Aorta (tissue), 5 donors: Measurements from ENCODE around the gene ALG2. TPM values are rescaled to one million over a fixed set of nuclear protein-coding genes. Genes with fewer than 3 reads are reported as not detected.

ENCODE experiments used
- ATAC-seq: fragments of 200-7000 bp; cut with Tn5 transposase; one replicate; pipeline ENCODE4 v1.9.1; 2022; ENCODE audit warnings: moderate library complexity; ENCODE audit not compliant: low FRiP score
- DNase-seq, 2 donors: peaks; one replicate each; pipeline ENCODE4 v3.0.0-alpha.2; 2020
- H3K27ac ChIP-seq, 2 donors: one replicate each; pipeline ENCODE4 v1.5.1; 2013; ENCODE audit warnings: low read length in 2 of 2, mild to moderate bottlenecking in 2 of 2, moderate library complexity in 2 of 2, control low read depth in 1 of 2, inconsistent platforms in 1 of 2, low read depth in 1 of 2
- H3K27me3 ChIP-seq, 2 donors: one replicate each; pipeline ENCODE4 v1.6.1; 2013; ENCODE audit warnings: control low read depth in 1 of 2, low read length in 1 of 2, mild to moderate bottlenecking in 1 of 2, moderate library complexity in 1 of 2; ENCODE audit not compliant: insufficient read depth in 2 of 2, control insufficient read depth in 1 of 2
- H3K36me3 ChIP-seq, 2 donors: one replicate each; pipeline ENCODE4 v1.6.1; 2013; ENCODE audit warnings: control low read depth in 1 of 2, low read length in 1 of 2, mild to moderate bottlenecking in 1 of 2; ENCODE audit not compliant: insufficient read depth in 2 of 2, control insufficient read depth in 1 of 2
- H3K4me1 ChIP-seq, 2 donors: one replicate each; pipeline ENCODE4 v1.6.1; 2013; ENCODE audit warnings: low read length in 2 of 2, control low read depth in 1 of 2, mild to moderate bottlenecking in 1 of 2, moderate library complexity in 1 of 2; ENCODE audit not compliant: insufficient read depth in 2 of 2, control insufficient read depth in 1 of 2
- H3K4me3 ChIP-seq, 2 donors: one replicate each; pipeline ENCODE4 v1.5.1; 2013; ENCODE audit warnings: low read length in 2 of 2, control low read depth in 1 of 2, mild to moderate bottlenecking in 1 of 2
- H3K9me3 ChIP-seq: one replicate; pipeline ENCODE4 v1.6.1; 2013; ENCODE audit warnings: mild to moderate bottlenecking, low read length; ENCODE audit not compliant: control insufficient read depth
- WGBS, 2 donors: extraction: QIAGEN DNeasy Blood & Tissue Kit; methylation state at CpG; one replicate each; pipeline ENCODE4 v1.1.7; 2013; 5-methylcytosine and 5-hydroxymethylcytosine counted together
- intact Hi-C, 2 donors: fragments of 100-400 bp; cut with DNase I; formaldehyde crosslinking; loops; one replicate each; pipeline versions ENCODE4 v1.14.2 to v1.15.0; 2022
- polyA plus RNA-seq, 2 donors: library from polyadenylated mRNA; stranded (reverse); fragments of 200-250 nt; gene quantifications; one replicate each; pipeline ENCODE4 v1.2.3, GENCODE V29; 2013
- total RNA-seq, 2 donors: library from RNA; stranded (reverse); fragmentation: NEBNext Ultra II Directional; extraction: Animal tissue kit (Norgen Biotek cat#: 25700); gene quantifications; one replicate each; pipeline ENCODE4 v1.2.1, GENCODE V29; 2021
- donor health status: healthy with polysubstance abuse.
- donor health status: Bipolar disorder and iron deficiency.
- donor health status: DM: no; HTN: no; CAD: no.
- donor health status: DM: no; HTN: no; CAD: no.
- donor health status: DM: yes; HTN: yes; CAD: no.

ALG2 gene
- total and polyA plus RNA-seq, 4 donors = 15.4 to 24.1 (median 19.2) TPM

DNA sequence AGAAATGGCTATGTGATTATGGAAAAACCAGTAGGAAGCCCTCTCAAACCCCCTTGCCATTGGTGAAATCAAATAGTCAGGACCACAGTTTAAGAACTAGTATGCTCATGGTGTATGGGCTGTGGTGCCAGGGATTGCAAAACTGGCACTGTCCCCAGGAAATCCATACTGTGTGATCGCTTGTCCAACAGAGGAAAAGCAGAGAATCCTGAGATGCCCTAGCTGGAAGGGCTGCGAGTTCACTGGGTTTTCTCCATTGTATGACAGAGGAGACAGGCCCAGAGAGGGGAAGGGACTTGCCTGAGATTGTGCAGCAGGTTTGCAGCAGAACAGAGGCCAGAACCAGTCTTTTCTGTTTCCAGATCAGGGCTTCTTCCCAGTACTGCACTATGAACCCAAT lies 12.9 kb upstream of the ALG2 start:
- no peak for DNase-seq
- Histone ChIP-seq H3K36me3 (peaks cover 6 to 15% of the 10 kb centered on the region in 2 donors), H3K4me1 (no peaks in the 10 kb centered on the region), H3K27ac (no peak overlapping the region), H3K9me3 (no peaks in the 10 kb centered on the region), H3K4me3 (no peak overlapping the region), H3K27me3 (no peaks in the 10 kb centered on the region)
- intact Hi-C loops = no loop called here
- WGBS, 2 donors = 83 to 90% methylated on average over 2 of the region's 2 CpGs
- ATAC-seq = no peak

DNA sequence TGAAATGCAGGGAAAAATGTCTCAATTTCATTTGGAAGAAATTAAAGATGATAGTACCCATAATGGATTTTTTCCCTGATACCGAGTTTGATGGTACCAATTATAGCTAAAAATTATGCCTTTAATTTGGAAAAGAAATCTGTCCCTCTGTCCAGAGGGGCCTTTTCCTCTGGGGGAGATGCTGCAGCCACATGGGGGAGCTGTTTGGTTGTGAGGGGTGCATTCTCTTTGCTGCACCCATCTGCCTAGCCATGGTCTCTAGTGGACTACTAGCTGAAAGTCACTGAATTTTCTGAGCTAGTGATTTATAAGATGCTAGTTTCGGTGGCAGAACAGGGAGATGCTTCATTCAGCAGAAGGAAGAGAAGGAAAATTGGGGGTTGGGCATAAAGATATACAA lies 10.0 kb upstream of the ALG2 start:
- H3K27ac ChIP-seq = no peak overlapping the region
- DNase-seq (no peak), ATAC-seq (no peak)
- 89 to 90% methylated on average over 2 of the region's 2 CpGs for WGBS, 2 donors
- H3K36me3 ChIP-seq = peaks cover 8 to 16% of the 10 kb centered on the region in 2 donors
- no peaks in the 10 kb centered on the region for H3K9me3 ChIP-seq
- H3K4me3 ChIP-seq = no peak overlapping the region
- H3K27me3 ChIP-seq = no peaks in the 10 kb centered on the region
- H3K4me1 ChIP-seq = no peaks in the 10 kb centered on the region
- intact Hi-C loops = no loop called here

DNA sequence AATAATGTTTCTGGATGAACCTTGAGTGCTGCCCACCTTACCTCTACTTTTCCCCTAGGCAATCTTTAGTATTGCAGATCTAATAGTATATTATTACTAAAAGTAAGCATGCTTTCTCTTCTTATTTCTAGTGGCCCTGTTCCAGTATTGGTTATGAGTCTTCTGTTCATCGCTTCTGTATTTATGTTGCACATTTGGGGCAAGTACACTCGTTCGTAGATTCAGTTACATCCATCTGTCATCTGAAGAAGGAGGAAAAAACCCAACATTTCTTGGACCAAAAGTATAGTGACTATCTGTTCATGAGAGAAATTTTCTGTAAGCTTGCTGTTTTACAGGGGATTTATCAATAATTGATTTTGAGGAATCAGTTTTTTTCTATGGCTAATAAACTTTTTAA lies 8.5 kb upstream of the ALG2 start:
- ATAC-seq (no peak), DNase-seq (no peak)
- WGBS, 2 donors = 76 to 84% methylated on average over 3 of the region's 3 CpGs
- H3K27me3 ChIP-seq = no peaks in the 10 kb centered on the region
- H3K4me3 ChIP-seq = no peak overlapping the region
- H3K4me1 ChIP-seq = no peaks in the 10 kb centered on the region
- intact Hi-C loops = no loop called here
- H3K9me3 ChIP-seq = no peaks in the 10 kb centered on the region
- peaks cover 11 to 16% of the 10 kb centered on the region in 2 donors for H3K36me3 ChIP-seq
- H3K27ac ChIP-seq = no peak overlapping the region

DNA sequence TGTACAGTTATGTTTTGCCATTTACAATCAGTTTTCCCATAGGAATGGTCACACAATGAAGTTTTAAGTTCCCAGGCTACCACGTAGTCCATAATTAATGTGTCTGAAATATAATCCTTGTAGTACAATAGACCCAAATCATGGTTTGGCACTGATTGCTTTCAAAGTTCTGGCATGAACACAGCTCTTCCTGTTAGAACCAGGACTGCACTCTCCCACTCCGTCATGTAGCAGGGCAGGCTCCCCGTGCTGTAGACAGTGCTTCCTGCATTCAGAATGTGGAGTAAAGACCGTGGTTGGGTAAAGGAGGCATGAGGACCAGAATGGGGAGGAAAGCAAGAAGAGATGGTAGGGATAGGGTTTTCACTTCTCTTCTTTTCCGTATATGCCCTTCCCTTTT lies 4.3 kb upstream of the ALG2 start:
- no peaks in the 10 kb centered on the region for H3K27me3 ChIP-seq
- no peak overlapping the region for H3K27ac ChIP-seq
- WGBS, 2 donors = 64 to 76% methylated on average over 5 of the region's 5 CpGs
- ATAC-seq (no peak), DNase-seq (no peak)
- no peaks in the 10 kb centered on the region for H3K9me3 ChIP-seq
- H3K36me3 ChIP-seq = peaks cover 8 to 10% of the 10 kb centered on the region in 2 donors
- intact Hi-C loops = no loop called here
- H3K4me3 ChIP-seq = no peak overlapping the region
- peaks cover 0 to 3% of the 10 kb centered on the region in 2 donors for H3K4me1 ChIP-seq

DNA sequence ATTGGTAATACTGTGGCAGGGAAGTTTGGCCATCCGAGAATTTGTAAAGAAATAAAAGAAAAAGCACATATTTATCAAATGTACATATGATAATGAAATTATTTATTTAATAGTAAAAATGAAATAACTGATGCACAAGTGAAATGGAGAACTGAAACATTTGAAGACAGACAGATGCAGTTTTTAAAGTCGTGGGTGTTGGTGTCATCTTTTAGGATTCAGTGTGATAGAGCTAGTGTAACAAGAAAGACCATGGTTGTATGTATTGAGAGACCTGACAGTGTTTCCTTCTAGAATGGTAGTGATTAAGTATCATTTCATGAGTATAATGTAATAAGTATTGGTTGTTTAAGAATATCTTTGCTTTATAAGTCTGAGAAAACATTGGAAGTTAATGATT lies 2.7 kb upstream of the ALG2 start:
- H3K27ac ChIP-seq = no peak overlapping the region
- H3K4me1 ChIP-seq = peaks cover 0 to 3% of the 10 kb centered on the region in 2 donors
- no peaks in the 10 kb centered on the region for H3K9me3 ChIP-seq
- no peak for ATAC-seq
- intact Hi-C loops = loop anchor here in 1 of 2 donors (5.0 kb wide), 1 partner anchor 683 kb away; the partner anchor contains the start of gene STX17
- no peak overlapping the region for H3K4me3 ChIP-seq
- DNase-seq = no peak
- H3K36me3 ChIP-seq = peaks cover 4 to 8% of the 10 kb centered on the region in 2 donors
- H3K27me3 ChIP-seq = no peaks in the 10 kb centered on the region
- WGBS, 2 donors = 81% methylated on average over 2 of the region's 2 CpGs

DNA sequence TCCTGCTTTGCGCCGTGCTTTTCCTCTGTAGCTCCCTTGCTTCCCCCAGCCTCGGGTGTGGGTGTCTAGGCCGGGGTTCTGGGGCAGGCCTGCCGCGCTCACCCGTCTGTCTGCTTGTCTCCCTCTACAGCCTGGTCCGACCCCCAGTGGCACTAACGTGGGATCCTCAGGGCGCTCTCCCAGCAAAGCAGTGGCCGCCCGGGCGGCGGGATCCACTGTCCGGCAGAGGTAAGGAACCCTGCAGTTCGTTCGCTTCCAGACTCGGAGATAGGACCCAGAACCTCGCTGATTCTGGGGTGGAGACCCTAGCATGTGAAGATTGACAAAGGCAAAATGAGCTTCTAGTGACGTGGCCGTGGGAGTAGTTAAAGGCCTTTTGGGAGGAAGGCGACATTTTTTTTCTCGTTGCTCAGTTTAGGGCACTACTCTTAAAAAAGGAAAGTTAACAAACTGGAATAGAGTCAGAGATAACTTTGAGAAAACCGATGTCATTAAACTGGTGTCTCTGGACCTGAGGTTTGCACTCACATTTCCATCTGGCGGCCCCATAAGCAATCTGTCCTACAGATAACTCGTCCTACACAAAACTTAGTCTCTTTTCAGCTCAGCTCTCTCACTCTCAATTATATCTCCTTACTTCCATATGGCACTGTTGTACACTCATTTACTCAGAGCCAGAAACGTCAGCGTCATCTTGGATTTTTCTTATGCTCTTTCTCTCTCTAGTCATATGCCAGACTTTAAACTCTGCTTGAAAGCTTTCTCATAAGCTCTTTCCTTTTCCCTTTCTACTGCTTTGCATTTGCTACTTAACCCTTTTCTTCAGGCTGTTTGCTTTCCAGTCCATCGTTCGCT lies 901 bp upstream of the ALG2 start:
- Histone ChIP-seq H3K9me3 (no peaks in the 10 kb centered on the region), H3K27ac (peak overlapping the region; percentile 15 to 68), H3K27me3 (no peaks in the 10 kb centered on the region), H3K4me3 (peak overlapping the region; percentile 62 to 68), H3K4me1 (peaks cover 0 to 3% of the 10 kb centered on the region in 2 donors), H3K36me3 (peaks cover 0 to 7% of the 10 kb centered on the region in 2 donors)
- 5 to 6% methylated on average over 30 of the region's 30 CpGs for WGBS, 2 donors
- DNase-seq (no peak), ATAC-seq (no peak)
- intact Hi-C loops = loop anchor here in 1 of 2 donors (5.0 kb wide), 1 partner anchor 685 kb away; the partner anchor contains the start of gene STX17

DNA sequence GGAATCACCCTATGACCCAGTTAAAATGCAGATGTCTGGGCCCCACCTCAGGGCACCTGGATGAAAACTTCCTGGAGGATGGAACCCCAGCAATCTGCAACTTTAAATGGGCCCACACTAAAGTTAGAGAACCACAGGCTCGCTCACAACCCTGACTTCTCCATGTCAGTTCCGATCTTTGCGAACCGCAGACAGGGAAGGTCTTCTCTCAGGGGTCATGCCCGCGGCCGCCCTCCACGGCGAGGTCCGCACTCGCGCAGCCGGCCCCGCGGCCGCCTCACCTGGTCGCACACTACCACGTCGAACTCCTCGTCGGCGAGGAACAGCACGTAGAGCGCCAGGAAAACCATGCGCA lies 499 bp downstream of the ALG2 start:
- peak overlapping the region; percentile 31 to 79 for H3K27ac ChIP-seq
- WGBS, 2 donors = 0% methylated on average over 25 of the region's 25 CpGs
- H3K4me3 ChIP-seq = peak overlapping the region; percentile 68 to 90
- intact Hi-C loops = loop anchor here in 1 of 2 donors (5.0 kb wide), 1 partner anchor 686 kb away; the partner anchor contains the start of gene STX17
- H3K36me3 ChIP-seq = peaks cover 0 to 7% of the 10 kb centered on the region in 2 donors
- no peaks in the 10 kb centered on the region for H3K27me3 ChIP-seq
- no peaks in the 10 kb centered on the region for H3K9me3 ChIP-seq
- no peak for DNase-seq
- H3K4me1 ChIP-seq = peaks cover 0 to 3% of the 10 kb centered on the region in 2 donors
- ATAC-seq = no peak

DNA sequence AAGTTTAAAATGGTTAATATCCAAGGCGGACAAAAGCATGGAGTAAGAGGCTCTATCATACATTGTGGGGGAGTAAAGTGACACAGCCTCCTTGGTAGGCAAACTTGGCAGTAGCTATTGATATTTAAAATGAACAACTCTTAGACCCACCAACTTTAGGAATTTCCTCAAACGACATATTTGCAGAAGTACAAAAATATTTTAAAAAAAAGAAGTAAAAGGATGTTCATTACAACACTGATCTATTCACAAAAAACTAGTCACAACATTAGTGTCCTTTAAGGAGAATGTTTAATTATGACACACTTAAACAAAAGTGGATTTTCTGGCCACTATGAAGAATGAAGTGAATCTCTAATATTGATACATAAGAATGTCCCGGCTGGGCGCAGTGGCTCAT lies 1.7 kb downstream of the ALG2 start:
- Histone ChIP-seq H3K27me3 (no peaks in the 10 kb centered on the region), H3K9me3 (no peaks in the 10 kb centered on the region), H3K27ac (no peak overlapping the region), H3K36me3 (peaks cover 5 to 6% of the 10 kb centered on the region in 2 donors), H3K4me3 (no peak overlapping the region), H3K4me1 (peaks cover 0 to 3% of the 10 kb centered on the region in 2 donors)
- WGBS, 2 donors = 77 to 80% methylated on average over 4 of the region's 4 CpGs
- no peak for DNase-seq
- ATAC-seq = no peak
- intact Hi-C loops = loop anchor here in 1 of 2 donors (5.0 kb wide), 1 partner anchor 687 kb away; the partner anchor contains the start of gene STX17

DNA sequence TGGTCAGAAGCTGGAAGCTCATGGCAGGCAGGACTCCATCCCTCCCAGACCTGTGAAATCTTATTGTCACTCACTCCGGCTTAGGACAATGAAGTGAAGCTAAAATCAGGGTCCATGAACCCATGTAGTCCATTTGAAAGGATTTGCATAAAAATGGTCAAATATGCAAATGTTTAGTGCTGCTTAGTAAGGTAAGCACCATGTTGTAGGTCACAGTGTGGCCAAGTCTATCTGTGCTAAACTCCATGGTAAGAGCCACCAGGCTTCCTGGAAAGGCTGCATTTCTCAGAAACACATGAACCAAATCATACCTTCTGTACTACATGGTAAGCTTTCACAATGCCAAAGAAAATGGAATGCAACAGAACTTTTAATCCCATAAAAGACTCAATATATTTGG lies 5.7 kb downstream of the ALG2 start:
- Histone ChIP-seq H3K4me3 (no peak overlapping the region), H3K4me1 (no peaks in the 10 kb centered on the region), H3K9me3 (no peaks in the 10 kb centered on the region), H3K27me3 (no peaks in the 10 kb centered on the region), H3K36me3 (peaks cover 5 to 6% of the 10 kb centered on the region in 2 donors), H3K27ac (no peak overlapping the region)
- 97% methylated on average over 1 of the region's 1 CpG for WGBS, 2 donors
- ATAC-seq (no peak), DNase-seq (no peak)
- intact Hi-C loops = no loop called here
